NCI-H2227 (cell line): ENCODE data around the gene SNED1.

Source experiments
- DNase-seq: peaks from one replicate; lab custom pipeline; 2025; ENCODE audit not compliant: unreplicated experiment; lab: John Stamatoyannopoulos, UW

Gene SNED1

GRCh38 chr2:241142063-241142462 lies 143.6 kb downstream of the SNED1 start:
- no peak for DNase-seq

DNA sequence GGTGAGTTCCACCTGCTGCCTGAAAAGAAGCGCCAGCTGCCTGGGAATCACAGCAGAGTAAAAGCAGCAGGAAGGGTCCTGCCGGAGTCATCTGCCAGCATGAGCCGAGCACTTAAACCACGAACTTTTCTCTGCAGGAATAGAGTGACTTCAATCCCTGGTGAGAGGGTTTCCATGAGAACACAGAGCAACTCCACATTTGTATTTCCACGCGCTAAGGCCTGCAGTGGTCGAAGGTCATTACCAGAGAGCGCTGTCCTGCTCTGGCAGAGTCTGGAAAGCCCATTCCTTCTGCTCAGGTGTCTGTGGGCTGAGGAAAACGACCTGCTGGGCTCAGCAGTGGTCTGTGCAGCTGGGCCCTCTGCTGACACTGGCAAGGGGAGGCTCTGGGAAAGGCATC lies 144.2 kb downstream of the SNED1 start:
- DNase-seq: no peak
